ENCODE data around the gene NOTCH3.

The NOTCH3 gene

DNA sequence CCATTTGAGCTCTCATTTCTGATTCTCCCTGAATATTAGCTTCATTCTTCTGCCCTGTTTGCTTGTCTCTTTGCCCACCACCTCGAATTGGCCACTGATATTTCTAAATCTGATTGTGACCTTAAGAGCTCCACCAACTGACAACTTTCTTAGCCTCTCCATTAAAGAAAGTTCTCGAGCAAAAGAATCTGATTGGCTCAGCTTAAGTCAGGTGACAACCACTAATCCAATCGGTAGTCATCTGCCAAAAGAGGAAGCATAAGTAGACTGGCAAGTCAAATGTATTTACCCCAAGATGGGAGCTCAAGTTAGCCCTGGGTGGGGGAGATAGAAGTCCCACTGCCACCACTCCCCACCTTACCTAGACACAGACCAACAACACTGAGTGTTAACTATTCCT lies 41.5 kb downstream of the NOTCH3 start:
- DNase-seq (ENCODE audit: low read depth): no peak

DNA sequence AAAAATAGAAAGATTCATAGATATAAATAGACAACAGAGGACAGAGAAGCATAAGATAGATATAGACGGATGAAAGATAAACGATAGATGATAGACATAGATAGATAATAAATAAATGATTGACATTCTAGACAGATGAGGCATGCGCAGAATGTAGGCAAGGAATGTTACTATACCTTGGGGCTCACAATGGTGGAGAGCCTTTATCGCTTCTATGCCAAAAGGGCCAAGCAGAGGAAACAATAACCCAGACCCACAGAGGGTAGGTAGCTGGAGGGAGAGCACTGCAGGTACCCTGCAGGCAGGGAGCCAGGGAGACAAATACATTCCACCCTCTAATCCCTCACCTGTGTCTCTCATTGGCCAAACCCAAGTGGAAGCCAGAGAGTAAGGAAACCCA lies 44.4 kb downstream of the NOTCH3 start:
- DNase-seq (ENCODE audit: low read depth): no peak

DNA sequence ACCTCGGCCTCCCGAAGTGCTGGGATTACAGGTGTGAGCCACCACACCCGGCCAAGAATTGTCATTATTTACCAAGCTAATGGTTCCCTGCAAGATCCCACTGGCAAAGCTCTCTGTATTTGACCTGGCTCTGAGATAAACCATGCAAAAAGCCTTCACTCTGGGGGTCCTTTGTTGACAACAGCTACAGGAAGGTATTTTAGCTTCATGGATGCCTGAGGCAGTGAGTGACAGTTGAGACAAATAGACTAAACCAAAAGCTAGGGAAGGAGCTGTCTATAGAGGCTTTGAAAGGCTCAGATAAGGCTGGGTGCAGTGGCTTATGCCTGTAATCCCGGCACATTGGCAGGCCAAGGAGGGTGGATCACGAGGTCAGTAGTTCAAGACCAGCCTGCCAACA lies 45.5 kb downstream of the NOTCH3 start:
- DNase-seq (ENCODE audit: low read depth): no peak

DNA sequence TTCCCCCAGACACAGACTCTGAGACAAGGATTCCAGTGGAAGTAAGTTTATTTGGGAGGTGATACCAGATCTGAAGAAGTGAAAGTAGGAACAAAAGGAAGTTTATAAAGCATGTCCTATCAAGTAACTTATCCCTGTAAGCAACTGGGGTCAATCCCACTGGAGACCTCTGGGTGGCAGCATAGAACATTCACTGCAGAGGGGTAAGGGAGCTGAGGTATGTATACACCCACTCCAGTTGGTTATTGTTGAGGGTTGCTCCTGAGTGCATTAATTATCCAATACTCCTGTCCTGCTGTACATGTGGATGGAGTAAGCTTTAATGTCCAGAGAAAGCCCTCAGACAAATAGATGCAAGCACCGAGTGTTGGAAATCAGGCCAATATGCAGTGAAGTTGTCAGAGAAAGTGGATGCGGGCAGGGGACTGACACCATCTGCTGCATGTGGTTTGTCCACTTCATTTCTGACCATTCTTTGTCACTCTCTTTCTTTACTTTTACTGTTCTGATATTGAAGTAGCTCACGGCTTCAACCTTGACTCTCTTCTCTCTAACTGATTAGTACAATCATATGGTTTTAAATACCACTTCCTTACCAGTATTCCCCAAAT lies 46.7 kb downstream of the NOTCH3 start:
- no peak for DNase-seq (ENCODE audit: low read depth)

DNA sequence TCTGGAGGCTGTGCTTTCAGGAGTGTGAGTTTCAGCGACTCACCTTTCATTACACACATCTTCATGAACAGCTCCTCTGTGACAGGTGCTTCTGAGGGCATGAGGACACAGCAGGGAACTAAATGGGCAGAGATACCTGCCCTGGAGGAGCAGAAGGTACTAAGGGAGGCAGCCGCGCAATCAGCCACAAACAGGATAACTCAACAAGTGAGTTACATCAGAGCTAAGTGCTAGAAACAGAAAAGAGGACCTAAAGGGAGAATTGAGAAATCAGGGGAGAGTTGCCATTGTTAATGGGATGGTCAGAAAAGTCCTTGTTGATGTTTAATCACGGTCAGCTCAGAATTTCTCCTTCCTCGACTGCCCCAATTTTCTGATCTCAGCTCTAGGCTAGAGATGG lies 51.1 kb downstream of the NOTCH3 start:
- no peak for DNase-seq (ENCODE audit: low read depth)

DNA sequence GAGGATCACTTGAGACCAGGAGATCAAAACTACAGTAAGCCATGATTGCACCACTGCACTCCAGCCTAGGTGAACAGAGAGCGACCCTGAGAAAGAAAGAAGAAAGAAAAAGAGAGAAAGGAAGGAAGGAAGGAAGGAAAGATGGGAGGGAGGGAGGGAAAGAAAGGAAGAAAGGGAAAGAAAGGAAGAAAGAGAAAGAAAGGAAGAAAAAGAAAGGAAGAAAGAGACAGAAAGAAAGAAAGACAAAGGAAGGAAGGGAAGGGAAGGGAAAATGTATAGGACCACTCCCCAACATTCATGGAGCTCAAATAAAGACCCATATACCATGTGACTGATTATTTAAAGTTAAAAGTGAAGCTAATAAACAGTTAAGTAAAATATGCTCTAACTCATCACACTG lies 53.7 kb downstream of the NOTCH3 start:
- DNase-seq (ENCODE audit: low read depth): no peak

DNA sequence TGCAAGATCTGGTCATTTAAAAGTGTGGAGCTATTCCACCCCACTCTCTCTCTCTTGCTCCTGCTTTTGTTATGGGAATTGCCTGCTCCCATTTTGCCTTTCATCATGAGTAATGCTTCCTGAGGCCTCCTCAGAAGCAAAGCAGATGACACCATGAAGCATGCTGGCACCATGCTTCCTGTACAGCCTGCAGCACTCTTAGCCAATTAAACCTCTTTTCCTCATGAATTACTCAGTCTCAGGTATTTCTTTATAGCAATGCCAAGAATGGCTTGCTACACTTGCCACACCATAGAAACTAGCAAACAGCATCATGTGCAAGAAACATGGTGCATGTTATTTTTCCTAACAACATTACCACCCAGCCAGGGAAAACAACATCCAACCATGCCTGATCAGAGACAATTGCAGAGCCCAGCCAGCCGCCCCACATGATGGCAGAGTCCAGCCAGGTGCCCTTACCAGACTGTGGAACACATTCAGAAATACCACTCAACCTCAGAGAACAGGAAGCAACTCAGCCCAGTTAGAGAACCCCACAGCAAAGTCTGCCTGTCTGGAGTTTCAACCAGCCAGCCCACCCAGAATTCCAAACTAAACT lies 56.6 kb downstream of the NOTCH3 start:
- DNase-seq (ENCODE audit: low read depth): no peak

DNA sequence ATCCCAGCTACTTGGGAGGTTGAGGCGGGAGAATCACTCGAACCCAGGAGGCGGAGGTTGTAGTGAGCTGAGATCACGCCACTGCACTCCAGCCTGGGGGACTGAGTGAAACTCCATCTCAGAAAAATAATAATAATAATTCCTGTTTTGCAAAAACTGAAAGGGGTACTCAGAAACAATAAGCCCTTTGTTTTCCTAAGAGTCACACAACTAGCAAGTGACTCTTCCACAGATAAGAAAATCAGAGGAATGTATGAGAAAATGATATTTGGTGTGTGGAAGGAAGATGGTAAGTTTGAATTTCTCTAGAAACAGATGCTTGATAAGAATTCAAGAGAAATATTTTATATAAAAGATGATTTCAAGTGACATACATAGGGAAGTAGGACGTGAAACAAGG lies 58.5 kb downstream of the NOTCH3 start:
- DNase-seq (ENCODE audit: low read depth): no peak

DNA sequence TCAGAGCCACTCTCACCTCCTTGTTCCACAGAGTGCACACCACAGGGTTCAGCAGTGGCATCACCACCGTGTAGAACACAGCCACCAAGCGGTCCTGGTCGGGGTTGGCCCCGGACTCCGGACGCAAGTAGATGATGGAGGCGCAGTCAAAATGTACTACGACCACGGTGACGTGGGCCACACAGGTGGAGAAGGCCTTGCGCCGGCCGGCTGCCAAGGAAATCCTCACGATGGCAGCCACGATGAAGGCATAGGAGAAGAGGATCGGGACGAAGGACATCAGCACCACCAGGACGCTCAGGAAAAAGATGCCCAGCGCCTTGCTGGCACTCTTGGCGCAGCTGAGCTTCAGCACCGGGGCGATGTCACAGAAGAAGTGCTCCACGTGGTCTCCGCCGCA lies 59.7 kb downstream of the NOTCH3 start:
- DNase-seq (ENCODE audit: low read depth): no peak

DNA sequence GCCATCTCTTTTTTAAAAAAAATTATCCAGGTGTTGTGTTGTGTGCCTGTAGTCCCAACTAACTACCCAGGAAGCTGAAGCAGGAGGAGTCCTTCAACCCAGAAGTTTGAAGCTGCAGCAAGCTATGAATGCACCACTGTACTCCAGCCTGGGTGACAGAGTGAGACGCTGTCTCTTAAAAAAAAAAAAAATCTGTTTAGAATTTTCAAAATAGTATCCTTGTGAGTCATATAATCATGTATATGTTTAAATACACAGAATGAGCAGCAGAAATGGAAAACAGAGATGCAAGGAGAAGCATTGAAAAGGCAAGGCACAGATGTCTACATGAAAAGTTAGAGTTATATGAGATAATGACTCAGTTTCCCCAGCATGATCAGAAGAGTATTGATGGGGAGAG lies 62.4 kb downstream of the NOTCH3 start:
- no peak for DNase-seq (ENCODE audit: low read depth)

DNA sequence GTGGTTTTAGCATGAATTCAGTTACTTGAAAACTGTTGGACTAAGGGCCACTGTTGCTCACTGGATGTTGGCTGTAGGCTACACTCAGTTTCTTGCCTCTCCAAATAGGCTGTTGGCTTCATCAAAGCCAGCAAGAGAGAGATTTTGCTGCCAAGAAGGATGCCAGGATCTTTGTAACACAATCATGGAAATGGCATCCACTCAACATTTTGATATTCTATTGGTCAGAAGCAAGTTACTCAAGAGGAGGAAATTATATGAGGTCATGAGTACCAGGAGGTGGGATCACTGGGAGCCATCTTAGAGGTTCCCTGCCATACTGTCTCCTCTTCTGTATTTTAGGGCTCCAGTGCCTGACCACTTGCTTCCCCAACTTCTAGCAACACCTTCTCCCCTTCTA lies 63.0 kb downstream of the NOTCH3 start:
- no peak for DNase-seq (ENCODE audit: low read depth)

DNA sequence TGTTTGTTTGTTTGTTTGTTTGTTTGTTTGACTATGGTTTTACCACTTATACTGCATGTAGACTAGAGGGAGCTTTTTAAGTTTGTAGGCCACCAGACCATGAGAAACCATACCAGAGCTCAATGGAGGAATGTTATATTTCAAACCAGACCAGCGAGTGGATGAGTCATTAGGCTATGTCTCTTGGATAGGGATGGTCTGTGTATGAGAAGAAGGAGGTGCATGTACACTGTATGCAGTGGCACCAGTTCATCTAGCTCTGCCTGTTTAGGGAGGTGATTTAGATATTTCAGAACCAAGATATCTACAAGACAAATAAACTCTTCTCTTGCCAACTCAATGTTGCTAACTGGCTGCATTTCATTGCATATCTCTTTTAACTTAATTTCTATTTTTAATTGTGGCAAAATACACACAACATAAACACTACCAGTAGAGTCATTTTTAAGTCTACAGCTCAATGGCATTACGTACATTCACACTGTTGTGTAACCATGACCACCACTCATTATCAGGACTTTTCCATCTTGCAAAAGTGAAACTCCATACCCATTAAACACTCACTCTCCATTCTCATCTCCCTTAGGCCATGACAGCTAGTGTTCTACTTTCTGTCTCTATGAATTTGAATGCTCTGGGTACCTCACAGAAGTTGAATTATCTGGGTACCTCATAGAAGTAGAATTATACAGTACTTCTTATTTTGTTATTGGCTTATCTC lies 64.4 kb downstream of the NOTCH3 start:
- no peak for DNase-seq (ENCODE audit: low read depth)

DNA sequence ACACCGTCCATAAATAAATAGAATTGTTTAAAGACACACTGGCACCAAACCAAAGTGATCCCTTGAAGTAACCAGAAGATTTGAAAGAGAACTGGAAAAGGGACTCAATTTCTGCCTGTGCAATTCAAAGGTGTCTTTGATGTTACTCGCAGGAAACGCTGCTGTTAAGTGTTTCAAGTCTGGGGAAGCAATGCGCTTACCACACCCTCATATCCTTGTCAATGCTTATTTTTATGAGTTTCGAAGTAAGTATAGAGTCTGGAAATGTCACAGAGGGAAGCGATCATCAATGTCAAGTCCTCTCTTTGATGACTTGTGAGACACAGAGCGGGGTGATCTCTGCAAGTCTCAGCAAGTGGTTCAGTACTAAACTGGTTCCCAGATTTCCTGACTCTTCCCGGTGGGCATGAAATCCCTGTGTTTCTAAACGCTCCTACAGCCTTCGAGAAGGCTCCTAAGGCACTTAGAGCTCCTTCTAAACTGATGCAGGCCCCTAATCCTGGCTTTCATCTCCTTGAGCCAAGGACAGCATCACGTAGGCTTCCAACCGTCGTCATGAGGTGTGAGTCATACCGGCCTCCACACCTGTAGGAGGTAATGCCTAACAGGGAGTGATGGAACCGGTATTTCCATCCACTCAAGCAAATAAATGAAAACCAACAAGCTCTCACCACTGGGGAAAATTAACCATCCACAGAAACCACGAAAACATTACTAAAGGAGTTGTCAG lies 70.8 kb downstream of the NOTCH3 start:
- no peak for DNase-seq (ENCODE audit: low read depth)

DNA sequence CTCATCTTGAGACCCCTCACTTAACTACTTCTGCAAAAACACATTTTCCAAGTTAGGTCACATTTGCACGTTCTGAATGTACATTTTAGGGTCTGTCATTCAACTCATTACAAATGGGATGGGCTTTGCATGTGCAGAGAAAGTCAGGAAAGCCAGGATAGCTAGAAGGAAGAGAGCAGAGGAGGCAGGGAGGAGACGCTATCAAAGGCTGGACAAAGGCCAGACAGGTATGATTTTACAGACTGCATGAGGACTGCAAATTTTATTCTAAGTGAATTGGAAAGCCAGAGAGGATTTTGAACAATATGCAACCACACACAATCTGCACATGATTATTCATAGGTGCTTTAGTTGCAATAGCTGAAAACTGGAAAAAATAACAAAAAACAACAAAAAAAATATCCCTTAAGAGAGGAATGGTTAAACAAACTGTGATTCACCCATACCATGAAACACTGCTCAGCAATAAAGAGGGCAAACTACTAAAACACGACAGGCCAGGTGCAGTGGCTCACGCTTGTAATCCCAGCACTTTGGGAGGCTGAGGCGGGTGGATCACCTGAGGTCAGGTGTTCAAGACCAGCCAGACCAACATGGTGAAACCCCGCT lies 72.5 kb downstream of the NOTCH3 start:
- no peak for DNase-seq (ENCODE audit: low read depth)

DNA sequence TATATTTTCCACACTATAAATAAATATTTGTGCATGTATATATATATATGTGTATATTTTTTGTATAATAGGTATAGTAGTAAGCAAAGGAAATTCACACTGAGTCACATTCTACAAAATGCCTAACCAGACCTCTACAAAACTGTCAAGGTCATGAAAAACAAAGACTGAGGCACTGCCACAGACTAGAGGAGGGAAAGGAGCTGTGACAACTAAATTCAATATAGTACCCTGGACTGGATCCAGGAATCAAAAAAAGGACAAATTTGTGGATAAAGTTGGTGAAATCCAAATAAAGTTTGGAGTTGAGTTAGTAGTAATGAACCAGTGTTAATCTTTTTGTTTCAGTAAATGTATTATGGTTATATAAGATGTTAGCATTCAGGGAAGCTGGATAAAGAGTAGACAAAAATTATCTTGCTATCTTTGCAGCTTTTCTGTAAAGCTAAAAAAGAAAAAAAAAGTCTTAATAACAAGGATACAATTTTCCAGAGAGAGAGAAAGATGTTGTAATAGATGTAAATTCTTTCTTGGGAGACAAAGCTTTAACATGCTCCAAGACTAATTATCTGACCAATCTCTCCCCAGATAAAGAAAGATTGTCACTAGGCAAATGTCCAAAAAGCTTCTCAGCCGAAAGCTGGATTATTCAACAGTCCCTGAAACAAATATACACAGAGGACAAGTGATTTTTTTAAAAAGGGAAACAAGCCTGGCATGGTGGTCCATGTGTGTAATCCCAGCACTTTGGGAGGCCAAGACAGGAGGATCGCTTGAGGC lies 74.5 kb downstream of the NOTCH3 start:
- no peak for DNase-seq (ENCODE audit: low read depth)

DNA sequence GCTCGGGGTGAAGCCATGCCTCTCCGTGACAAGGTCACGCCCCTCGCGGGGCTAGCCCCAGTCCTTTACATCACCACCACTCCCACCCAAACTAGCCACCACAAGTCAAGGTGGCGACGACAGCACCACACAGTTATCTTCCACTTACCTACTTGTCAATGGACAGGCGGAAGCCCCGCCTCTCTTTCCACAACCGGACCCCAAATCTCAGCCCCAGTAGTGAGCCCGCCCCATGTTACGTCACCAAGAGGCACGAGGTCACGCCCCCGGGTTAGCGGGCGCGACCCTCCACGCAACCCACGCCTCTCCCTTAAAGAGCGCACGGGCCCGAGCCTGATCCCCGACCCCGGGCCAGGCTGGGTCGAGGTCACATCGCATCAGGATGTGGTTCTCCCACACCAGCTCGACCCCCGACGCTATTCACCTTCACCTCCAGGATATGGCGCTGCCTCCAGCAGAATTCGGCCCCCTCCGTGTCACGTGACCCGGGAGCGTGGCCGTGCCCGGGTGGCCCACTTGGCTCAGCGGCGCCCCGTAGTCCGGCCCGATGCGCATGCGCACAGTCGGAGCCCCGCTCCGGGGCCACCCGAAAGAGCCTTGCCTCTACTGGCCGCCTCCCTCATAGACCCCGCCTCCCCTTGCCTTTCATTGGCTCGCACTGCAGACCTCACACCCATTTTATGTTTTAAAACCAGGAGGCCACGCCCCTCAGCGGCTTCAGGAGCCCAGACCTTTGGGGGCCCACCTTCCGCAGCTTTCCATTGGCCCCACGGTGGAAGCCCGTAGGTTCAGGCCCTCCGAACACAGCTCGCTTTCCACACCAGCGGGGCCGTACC lies 75.3 kb downstream of the NOTCH3 start:
- DNase-seq (ENCODE audit: low read depth): peak; percentile 95

DNA sequence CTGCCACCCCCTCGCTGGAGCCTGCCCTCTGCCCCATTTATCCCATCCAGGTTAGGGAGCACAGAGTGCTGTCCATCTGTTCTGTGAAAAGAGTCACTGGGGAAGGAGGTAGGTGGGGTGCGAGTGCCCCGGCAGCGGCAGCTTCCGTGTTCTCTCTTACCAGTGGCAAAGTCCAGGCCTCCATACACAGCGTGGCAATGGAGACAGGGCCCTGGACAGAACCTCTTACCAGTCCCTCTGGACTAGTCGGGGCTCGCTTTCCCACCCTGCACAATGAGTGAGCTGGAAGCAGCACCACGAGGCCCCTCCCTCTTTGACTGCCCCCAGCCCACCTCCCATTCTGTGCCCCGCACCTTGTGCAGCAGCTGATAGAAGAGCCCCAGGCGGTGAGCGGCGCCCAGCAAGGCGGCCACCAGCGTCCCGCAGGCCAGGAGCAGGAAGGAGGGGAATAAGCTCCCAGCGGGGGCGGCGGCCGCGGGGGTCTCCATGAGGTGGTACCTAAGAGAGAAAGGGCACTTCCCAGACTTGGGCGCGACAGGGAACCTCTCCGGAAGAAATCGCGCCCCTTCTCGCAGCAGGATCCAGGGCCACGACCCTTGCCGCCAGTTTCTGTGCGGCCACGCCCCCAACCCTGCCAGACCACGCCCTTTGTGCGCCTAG lies 76.1 kb downstream of the NOTCH3 start:
- DNase-seq (ENCODE audit: low read depth): no peak

DNA sequence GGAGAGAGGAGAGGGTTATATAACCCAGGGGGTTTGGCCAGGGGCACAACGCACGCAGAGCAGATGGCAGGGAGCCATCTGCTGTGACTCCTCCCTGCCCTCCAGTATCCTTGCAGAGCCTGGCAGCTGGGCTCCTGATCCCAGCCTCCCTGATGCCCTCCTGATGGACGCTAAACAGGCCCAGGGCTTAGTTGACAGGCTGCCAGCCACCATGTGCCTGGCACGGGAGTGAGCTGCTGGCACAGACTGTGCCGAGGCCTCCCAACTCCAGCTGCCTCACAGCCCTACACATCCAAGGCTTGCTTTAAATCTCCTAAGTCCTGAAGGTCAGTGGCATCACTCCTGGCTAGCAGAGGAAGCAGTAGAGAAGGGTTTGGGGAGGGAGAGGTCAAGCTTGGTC lies 76.9 kb downstream of the NOTCH3 start:
- DNase-seq (ENCODE audit: low read depth): no peak

DNA sequence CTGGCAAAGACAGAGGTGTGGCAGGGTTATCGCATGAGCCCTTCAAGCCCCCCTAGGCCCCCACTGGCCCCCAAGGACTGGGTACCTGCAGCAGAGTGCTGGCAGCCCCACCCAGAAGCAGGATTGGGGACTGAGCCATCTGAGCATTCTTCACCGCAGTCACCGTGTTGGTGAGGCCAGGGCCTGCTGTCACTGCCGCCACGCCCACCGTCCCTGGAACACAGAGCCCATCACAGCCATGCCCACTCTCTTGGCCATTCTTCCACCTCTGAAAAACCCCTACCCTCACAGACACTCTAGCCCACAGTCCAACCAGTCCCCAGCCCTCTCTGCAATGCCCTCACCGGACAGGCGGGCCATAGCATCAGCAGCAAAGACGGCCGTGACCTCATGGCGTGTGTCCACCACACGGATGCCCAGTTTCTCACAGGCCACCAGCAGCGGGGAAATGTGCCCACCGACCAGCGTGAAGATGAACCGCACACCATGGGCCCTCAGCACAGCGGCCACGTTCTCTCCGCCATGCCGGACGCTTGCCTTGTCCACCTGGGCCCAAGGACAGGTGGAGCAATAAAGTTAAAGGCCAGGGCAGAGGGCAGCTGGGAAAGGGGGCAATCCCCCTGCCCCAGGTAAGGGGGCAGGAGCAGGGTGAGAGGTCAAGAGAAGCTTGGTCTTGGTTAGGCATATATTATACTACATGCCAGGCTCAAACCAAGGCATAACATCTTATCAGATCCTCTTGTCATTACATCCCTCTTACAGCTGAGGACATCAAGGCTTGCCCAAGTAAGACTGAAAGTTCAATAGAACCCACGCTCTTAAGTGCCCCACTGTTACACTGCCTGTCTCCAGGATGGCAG lies 77.5 kb downstream of the NOTCH3 start:
- DNase-seq (ENCODE audit: low read depth): no peak

All from stimulated activated CD8-positive, alpha-beta memory T cell treated with anti-CD3 and anti-CD28 coated beads, Interleukin-15, amount 100 ng/mL, for 1 hour (primary cell).